PFSK-1 (cell line): Measurements from ENCODE around the gene MYO5B.

Experiments
- FOXP2 ChIP-seq: optimal IDR thresholded peaks from 2 replicates; pipeline ENCODE3; 2011; ENCODE audit warnings: borderline replicate concordance, control low read depth, inconsistent platforms; ENCODE audit not compliant: insufficient read depth; ENCODE audit errors: extremely low read length, extremely low read depth
- POLR2AphosphoS5 ChIP-seq: IDR thresholded peaks from 2 replicates; pipeline ENCODE4 v1.6.1; 2012; ENCODE audit warnings: low read depth, mild to moderate bottlenecking, control low read depth, low read length, moderate library complexity
- REST ChIP-seq, 2 experiments: IDR thresholded peaks; 2 replicates each; pipeline versions ENCODE4 v1.6.1 to v1.8.0; 2011 to 2012; ENCODE audit warnings: low read depth in 2 of 2, low read length in 2 of 2, control low read depth in 1 of 2, inconsistent platforms in 1 of 2, mild to moderate bottlenecking in 1 of 2, moderate library complexity in 1 of 2; ENCODE audit not compliant: insufficient read depth in 1 of 2
- SIN3A ChIP-seq: IDR thresholded peaks from 2 replicates; pipeline ENCODE4 v1.6.1; 2012; ENCODE audit warnings: mild to moderate bottlenecking, low read length, moderate library complexity, borderline replicate concordance; ENCODE audit not compliant: insufficient read depth
- TAF1 ChIP-seq: IDR thresholded peaks from 2 replicates; pipeline ENCODE4 v1.6.1; 2012; ENCODE audit warnings: low read length, control low read depth, borderline replicate concordance; ENCODE audit not compliant: insufficient read depth

Gene MYO5B

DNA sequence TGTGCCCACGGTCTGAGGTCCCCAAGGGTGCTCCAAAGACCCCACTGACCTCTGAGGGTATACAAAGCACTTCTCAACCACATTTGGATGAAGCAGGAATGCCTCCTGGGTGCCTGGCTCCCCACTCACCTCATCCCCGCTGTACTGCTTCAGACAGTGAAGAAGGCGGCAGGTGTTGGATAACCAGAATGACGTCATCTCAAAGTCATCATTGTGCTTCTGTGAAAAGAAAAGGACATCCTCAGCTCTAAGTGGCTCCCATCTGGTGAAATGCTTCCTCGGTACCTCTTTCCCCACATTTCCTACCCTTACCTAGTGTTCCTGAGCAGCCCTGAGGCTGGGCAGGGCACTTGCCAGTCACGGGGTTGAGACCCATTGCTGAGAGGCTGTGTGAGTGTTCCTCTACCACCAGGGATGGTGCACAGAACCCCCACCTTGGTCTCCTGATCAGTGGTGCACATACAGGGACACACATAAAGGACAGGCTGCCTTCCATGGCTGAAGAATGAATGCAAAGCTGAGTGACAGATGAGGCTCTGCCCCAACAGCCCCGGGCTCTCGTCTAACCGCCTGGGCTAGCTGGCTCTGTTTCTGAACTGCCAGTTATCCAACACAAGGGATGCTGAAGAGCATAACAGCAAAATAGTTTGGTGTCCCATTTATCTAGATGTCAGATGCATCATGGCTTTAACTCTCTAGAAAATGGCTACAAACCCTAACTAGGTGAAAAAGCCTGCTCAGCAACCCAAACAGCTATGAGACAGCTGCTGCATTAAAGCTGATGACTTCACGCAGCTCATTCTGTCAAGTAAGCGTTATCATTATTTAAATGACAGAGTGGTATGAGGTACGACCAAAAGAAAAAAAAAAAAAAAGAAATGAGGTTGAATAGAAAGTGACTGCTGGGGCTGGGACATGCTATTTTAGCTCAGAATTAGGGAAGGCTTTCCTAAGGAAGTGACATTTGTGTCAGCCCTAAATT is 353.4 kb downstream of the MYO5B start:
- TF ChIP-seq REST (IDR thresholded peaks at IDR 0.05; ENCODE audit: insufficient read depth in 1 of 2, low read depth in 2 of 2, low read length in 2 of 2), result no peak
- no peak for TF ChIP-seq TAF1
- TF ChIP-seq FOXP2, result no peak
- no peak for TF ChIP-seq SIN3A
- TF ChIP-seq POLR2AphosphoS5, result no peak

GRCh38 chr18:49839012-49839411 is 355.9 kb downstream of the MYO5B start:
- TF ChIP-seq REST (IDR thresholded peaks at IDR 0.05; ENCODE audit: insufficient read depth in 1 of 2, low read depth in 2 of 2, low read length in 2 of 2) (no peak), TAF1 (no peak), POLR2AphosphoS5 (no peak), SIN3A (no peak), FOXP2 (no peak)

DNA sequence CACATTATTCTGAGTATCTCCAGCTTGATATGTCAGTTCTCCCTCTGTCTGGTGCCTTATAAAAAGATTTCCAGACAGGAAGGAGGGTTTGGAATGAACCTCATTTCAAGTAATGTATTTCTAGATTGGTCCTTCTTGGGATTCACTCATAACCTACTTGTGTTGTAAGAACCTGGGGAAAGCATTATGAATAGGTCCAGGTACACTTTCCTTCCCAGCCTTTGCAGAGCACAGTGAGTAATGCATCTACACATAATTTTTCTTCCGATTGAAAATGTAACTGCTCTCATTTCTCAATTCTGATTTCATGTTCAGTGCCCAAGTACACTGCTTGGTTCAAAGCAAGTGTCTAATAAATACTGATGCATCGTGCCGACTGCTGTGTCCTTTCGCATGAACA is 356.6 kb downstream of the MYO5B start:
- TF ChIP-seq FOXP2, result no peak
- no peak for TF ChIP-seq REST (IDR thresholded peaks at IDR 0.05; ENCODE audit: insufficient read depth in 1 of 2, low read depth in 2 of 2, low read length in 2 of 2)
- no peak for TF ChIP-seq SIN3A
- TF ChIP-seq POLR2AphosphoS5, result no peak
- TF ChIP-seq TAF1, result no peak

- no peak for TF ChIP-seq POLR2AphosphoS5
- no peak for TF ChIP-seq FOXP2
- TF ChIP-seq SIN3A, result no peak
- TF ChIP-seq TAF1, result no peak
- no peak for TF ChIP-seq REST (IDR thresholded peaks at IDR 0.05; ENCODE audit: insufficient read depth in 1 of 2, low read depth in 2 of 2, low read length in 2 of 2)
These were observed 357.1 kb downstream of the MYO5B start for GRCh38 chr18:49837889-49838288.

GRCh38 chr18:49835405-49835804 is 359.5 kb downstream of the MYO5B start:
- TF ChIP-seq TAF1 (no peak), REST (IDR thresholded peaks at IDR 0.05; ENCODE audit: insufficient read depth in 1 of 2, low read depth in 2 of 2, low read length in 2 of 2) (no peak), SIN3A (no peak), FOXP2 (no peak), POLR2AphosphoS5 (no peak)
